ENCODE measurements around the gene DPEP2NB. TPM values are rescaled to one million over a fixed set of nuclear protein-coding genes. Genes with fewer than 3 reads are reported as not detected.

Gene DPEP2NB
- total RNA-seq, 1 donor from 2014 or later: not detected

DNA sequence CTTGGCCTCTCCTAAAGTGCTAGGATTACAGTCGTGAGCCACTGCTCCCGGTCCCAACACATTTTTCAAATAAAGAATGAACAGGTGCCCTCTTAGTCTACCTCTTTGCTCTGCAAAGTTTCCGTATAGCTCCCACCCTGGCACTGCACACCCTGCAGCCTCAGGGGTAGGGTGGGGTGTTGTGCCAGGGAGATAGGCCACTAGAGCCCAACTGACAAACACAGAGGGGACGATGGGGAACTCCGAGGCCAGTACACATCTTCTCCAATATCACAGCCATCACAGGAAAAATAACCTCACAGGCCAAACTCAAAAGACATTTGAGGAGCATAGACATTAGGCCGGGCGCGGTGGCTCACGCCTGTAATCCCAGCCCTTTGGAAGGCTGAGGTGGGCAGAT is 44.6 kb downstream of the DPEP2NB start:
- Mint-ChIP-seq H3K4me3 (ENCODE audit: unreplicated experiment) (no peak overlapping the region), H3K9me3 (ENCODE audit: unreplicated experiment) (no peaks in the 10 kb centered on the region)

GRCh38 chr16:67969254-67970039 is 46.3 kb downstream of the DPEP2NB start:
- peak overlapping the region; percentile 100 for H3K4me2 ChIP-seq (ENCODE audit: low read length)
- peak overlapping the region; percentile 84 for H3K27ac Mint-ChIP-seq (ENCODE audit: unreplicated experiment)

More for the DNA sequence above, 44.6 kb downstream of the DPEP2NB start:
- Histone ChIP-seq H3K4me1 (ENCODE audit: insufficient read depth, low read length) (peaks cover 23% of the 10 kb centered on the region), H3K9me3 (ENCODE audit: insufficient read depth, low read depth, low read length) (no peaks in the 10 kb centered on the region), H2AFZ (ENCODE audit: low read depth, low read length) (no peak overlapping the region), H3K4me2 (ENCODE audit: low read length) (no peak overlapping the region), H3K36me3 (ENCODE audit: insufficient read depth, low read length) (no peaks in the 10 kb centered on the region), H3K9ac (ENCODE audit: low read length) (no peak overlapping the region), H4K20me1 (ENCODE audit: insufficient read depth, low read length) (peaks cover 18% of the 10 kb centered on the region), H3K27ac (ENCODE audit: low read depth, low read length) (no peak overlapping the region), H3K4me3 (ENCODE audit: insufficient read depth, low read depth, low read length) (no peak overlapping the region), H3K79me2 (ENCODE audit: insufficient read depth, low read length) (peaks cover 23% of the 10 kb centered on the region), H3K27me3 (ENCODE audit: insufficient read depth, low read length) (peaks cover 3% of the 10 kb centered on the region)
- Mint-ChIP-seq H3K4me1 (ENCODE audit: low read depth, unreplicated experiment) (peaks cover 11% of the 10 kb centered on the region), H3K36me3 (ENCODE audit: low read depth, unreplicated experiment) (no peaks in the 10 kb centered on the region), H3K27me3 (ENCODE audit: low read depth, unreplicated experiment) (peaks cover 13% of the 10 kb centered on the region), H3K27ac (ENCODE audit: unreplicated experiment) (no peak overlapping the region)
- no peak for FAIRE-seq
- no peak for DNase-seq (ENCODE audit: low read depth)
- TF ChIP-seq EZH2 (IDR thresholded peaks at IDR 0.05; ENCODE audit: insufficient read depth, low read length): no peak
- TF ChIP-seq CTCF (IDR thresholded peaks at IDR 0.05; ENCODE audit: insufficient read depth, low read depth, low read length): no peak

More at GRCh38 chr16:67969254-67970039, 46.3 kb downstream of the DPEP2NB start:
- Histone ChIP-seq H2AFZ (ENCODE audit: low read depth, low read length) (peak overlapping the region; percentile 95), H4K20me1 (ENCODE audit: insufficient read depth, low read length) (peaks cover 34% of the 10 kb centered on the region), H3K27ac (ENCODE audit: low read depth, low read length) (no peak overlapping the region), H3K9ac (ENCODE audit: low read length) (peak overlapping the region; percentile 100), H3K27me3 (ENCODE audit: insufficient read depth, low read length) (no peaks in the 10 kb centered on the region), H3K4me3 (ENCODE audit: insufficient read depth, low read depth, low read length) (peak overlapping the region; percentile 100), H3K36me3 (ENCODE audit: insufficient read depth, low read length) (no peaks in the 10 kb centered on the region), H3K4me1 (ENCODE audit: insufficient read depth, low read length) (peaks cover 31% of the 10 kb centered on the region), H3K9me3 (ENCODE audit: insufficient read depth, low read depth, low read length) (no peaks in the 10 kb centered on the region), H3K79me2 (ENCODE audit: insufficient read depth, low read length) (peaks cover 39% of the 10 kb centered on the region)
- DNase-seq (ENCODE audit: low read depth) (no peak), FAIRE-seq (no peak)
- Mint-ChIP-seq H3K4me3 (ENCODE audit: unreplicated experiment) (peak overlapping the region; percentile 86), H3K36me3 (ENCODE audit: low read depth, unreplicated experiment) (peaks cover 5% of the 10 kb centered on the region), H3K9me3 (ENCODE audit: unreplicated experiment) (no peaks in the 10 kb centered on the region), H3K4me1 (ENCODE audit: low read depth, unreplicated experiment) (peaks cover 22% of the 10 kb centered on the region), H3K27me3 (ENCODE audit: low read depth, unreplicated experiment) (peaks cover 7% of the 10 kb centered on the region)
- TF ChIP-seq EZH2 (IDR thresholded peaks at IDR 0.05; ENCODE audit: insufficient read depth, low read length) (no peak), CTCF (IDR thresholded peaks at IDR 0.05; ENCODE audit: insufficient read depth, low read depth, low read length) (no peak)
